GM18951 (cell line): ENCODE data around the gene SPATA32.

Experiments
- POLR2A ChIP-seq: IDR thresholded peaks from 4 replicates; pipeline ENCODE4 v1.6.1; 2011; ENCODE audit warnings: mild to moderate bottlenecking; ENCODE audit not compliant: insufficient read length, insufficient read depth; ENCODE audit errors: extremely low read depth
- in situ Hi-C: fragments of 300-500 bp; cut with MboI; formaldehyde crosslinking; loops from one replicate; pipeline ENCODE4 v1.12.0; 2022; ENCODE audit warnings: low sequenced_read_pairs, mixed read lengths, inconsistent platforms; ENCODE audit not compliant: unreplicated experiment

The SPATA32 gene

GRCh38 chr17:45230787-45231480 is 31.0 kb downstream of the SPATA32 start:
- in situ Hi-C loops, result no loop called here
- no peak for TF ChIP-seq POLR2A

GRCh38 chr17:45230410-45230786 is 31.5 kb downstream of the SPATA32 start:
- in situ Hi-C loops, result no loop called here
- no peak for TF ChIP-seq POLR2A

- no peak for TF ChIP-seq POLR2A
Measured at GRCh38 chr17:45229681-45230409, 32.0 kb downstream of the SPATA32 start.

GRCh38 chr17:45228763-45229539 is 32.9 kb downstream of the SPATA32 start:
- no peak for TF ChIP-seq POLR2A
- in situ Hi-C loops, result no loop called here

More at GRCh38 chr17:45229681-45230409, 32.0 kb downstream of the SPATA32 start:
- in situ Hi-C loops, result no loop called here

GRCh38 chr17:45227926-45228762 is 33.8 kb downstream of the SPATA32 start:
- in situ Hi-C loops, result no loop called here
- TF ChIP-seq POLR2A, result no peak

- in situ Hi-C loops, result no loop called here
- TF ChIP-seq POLR2A, result peak; percentile 32
Measured at GRCh38 chr17:45227101-45227925, 34.6 kb downstream of the SPATA32 start.

GRCh38 chr17:45226576-45226975 is 35.3 kb downstream of the SPATA32 start:
- in situ Hi-C loops, result no loop called here
- TF ChIP-seq POLR2A, result no peak

GRCh38 chr17:45225964-45226530 is 35.8 kb downstream of the SPATA32 start:
- in situ Hi-C loops, result no loop called here
- TF ChIP-seq POLR2A, result peak; percentile 91

GRCh38 chr17:45225051-45225700 is 36.7 kb downstream of the SPATA32 start:
- in situ Hi-C loops, result no loop called here
- peak; percentile 27 for TF ChIP-seq POLR2A

GRCh38 chr17:45224671-45225050 is 37.2 kb downstream of the SPATA32 start:
- TF ChIP-seq POLR2A, result no peak
- in situ Hi-C loops, result no loop called here
